ENCODE data around the gene NDST1.

The NDST1 gene

DNA sequence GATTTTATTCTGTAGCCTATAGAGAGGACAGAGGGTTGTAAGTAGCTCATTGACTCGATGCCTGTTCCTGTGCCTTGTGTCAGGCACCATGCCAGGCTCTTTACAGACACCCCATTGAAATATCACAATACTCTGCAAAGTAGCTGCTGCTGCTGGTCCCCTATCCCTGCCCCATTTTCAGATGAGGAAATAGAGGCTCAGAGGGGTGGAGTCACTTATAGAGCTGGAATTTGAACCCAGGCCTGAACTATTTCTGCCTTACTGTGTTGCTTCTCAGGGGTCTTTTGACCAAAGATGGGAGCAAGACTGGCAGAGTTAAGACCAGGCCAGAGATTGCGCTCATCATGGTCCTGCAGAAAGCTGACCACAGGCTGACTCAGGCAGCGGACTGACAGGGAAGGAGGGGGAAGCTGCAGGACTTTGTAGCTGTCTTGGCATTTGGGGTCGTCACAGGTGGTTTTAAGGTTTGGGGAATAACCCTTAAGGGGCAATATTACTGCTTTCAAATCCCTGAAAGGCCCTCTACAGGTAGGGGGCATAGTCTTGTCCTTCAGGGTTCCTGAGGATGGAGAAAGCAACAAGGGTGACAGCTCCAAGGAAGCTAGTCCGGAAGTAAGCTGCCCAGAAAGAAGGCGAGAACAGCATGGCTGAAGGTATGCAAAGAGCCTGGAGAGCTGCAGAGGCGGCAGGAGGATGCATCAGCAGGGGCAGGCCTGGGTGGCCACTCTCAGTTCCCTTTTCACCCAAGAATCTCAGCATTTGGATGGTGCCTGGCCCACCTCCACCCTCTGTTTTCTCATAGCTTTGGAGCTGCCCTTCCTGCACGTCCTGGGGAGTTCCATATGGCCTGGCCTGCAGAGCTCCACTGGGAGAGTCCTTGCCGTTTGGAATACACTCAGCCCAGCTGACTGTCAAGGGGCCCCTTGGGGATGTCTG lies 18.3 kb upstream of the NDST1 start:
- no peak for DNase-seq

DNA sequence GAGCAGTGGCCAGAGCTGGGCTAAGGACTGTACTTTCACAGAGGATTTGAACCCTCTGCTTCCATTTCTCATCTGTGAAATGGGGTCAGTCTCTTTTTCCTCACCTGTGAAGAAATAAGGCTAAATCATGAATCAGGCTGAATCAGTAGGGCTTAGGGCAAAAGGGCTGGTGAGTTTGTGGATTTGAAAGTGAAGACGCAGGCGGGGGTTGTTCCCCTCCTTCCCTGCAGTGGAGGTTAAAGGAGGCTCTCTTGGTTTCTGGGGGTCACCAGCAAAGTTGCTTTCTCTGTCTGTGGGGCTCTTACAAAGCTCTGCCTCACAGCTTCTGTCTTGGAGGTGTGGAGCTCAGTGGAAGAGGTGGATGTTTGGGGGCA lies 17.6 kb upstream of the NDST1 start:
- no peak for DNase-seq

DNA sequence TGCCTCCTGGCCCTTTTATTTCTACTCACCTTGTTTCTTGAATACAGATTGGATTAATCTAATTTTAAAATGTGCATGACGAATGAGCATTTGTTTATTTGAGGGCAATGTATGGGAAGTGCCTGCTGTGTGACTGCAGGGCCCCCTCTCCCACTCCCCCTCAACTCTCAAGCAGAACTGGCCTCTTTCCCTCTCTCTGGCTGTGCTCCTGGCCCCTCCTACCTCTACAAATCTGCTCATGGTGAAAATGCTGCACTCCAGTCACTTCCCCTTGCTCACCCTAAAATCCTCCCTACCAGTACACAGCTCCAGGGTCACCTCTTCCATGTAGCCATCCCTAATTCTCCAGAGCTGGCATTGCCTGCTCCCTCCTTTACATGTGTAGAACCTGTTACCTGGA lies 17.2 kb upstream of the NDST1 start:
- DNase-seq: no peak

DNA sequence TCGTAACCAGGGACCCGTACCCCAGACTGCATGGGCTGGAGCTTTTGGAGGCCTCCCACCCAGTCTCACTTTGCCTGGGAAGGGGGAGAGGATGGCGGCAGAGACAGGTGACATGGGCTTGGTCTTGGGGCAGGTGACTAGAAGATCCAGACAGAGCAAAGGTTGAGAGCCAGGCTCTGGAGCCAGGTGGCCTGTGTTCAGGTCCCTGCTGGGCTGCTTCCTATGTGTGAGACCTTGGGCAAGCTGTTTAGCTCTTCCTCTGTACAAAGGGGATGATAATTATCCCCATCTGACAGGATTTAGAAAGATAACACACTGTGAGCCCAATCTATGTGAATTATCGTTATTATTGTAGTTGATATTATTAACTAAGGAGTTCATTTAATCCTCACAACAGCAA lies 16.1 kb upstream of the NDST1 start:
- DNase-seq: no peak

DNA sequence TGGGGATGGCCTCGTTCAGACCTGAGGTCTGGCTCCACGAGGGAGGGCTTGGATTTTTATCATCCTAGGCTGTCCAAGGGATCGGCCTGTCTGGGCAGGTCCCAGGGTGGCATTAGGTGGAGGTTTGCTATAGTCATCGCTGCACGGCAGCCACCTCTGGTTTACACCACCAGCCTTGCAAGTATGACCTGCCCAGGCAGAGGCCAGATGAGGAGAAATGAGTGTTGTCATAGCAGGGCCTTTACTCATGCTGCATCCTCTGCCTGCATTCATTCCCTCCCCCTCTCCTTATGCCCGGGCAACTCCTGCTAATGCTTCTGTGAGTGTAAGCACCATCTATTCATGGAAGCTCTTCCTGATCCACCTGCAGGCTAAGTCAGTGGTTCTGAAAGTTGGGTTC lies 15.3 kb upstream of the NDST1 start:
- no peak for DNase-seq

DNA sequence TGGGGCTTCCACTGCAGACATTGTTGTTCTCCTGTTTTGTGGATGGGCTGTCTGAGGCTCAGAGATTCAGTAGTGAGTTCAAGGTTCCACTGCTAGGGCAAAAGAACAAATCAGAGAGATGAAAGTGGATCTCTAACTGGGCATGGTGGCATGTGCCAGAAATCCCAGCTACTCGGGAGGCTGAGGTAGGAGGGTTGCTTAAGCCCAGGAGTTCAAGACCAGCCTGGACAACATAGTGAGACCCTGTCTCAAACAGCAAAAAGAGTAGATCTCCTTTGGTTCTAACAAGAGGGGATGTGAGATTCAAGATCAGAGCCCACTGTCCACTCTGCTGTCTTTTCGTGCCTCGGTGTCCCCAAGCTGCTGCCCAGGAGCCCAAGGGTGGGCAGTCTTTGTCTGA lies 11.8 kb upstream of the NDST1 start:
- DNase-seq: no peak

DNA sequence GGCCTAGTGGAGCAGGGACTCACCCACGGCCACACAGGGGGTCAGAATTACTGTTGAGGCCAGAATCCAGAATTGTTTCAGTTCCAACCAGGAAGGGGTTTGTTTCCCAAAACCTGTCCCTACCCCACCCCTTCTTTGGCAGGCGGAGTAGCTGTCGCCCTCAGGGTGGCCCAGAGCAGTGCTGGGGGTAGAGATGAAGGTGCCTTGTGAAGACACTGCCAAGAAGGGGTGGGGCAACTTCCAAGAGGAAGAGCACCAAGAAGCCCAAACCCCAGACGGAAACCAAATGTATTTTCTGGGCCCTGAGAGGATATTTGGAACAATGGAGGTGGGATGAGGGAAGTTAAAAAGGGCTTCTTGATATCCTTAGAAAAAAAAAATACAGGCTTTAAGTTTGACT lies 11.4 kb upstream of the NDST1 start:
- no peak for DNase-seq

DNA sequence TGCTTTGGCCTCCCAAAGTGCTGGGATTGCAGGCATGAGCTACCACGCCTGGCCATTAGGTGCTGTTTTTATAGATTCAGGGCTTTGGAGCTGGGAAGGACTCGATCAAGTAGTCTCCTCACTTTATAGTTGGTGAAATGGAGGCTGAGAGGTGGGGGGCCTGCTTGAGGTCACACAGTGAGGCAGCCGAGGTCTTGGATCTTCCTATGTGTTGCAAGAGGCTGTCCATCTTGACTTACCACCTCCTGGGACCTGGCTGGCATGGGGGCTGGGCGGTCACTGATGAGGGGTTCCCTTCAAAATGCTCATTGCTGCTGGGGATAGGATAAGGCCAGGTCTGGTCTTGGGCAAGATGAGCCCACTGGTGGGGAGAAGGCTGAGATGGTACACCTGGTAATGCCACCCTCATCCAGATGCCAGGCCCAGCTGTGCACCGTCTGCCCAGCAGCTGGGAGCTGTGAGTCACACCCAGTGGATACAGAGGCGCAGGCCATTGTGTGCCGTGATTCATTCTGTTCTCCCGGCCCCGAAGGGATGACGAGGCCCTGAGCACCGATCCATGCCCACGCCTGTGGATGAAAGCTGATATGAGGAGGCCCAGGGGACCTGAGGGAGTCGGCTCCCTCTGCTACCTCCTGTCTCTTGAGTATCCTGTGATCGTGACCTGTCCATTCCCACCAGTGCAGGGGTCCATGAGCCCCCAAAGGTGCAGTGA lies 10.5 kb upstream of the NDST1 start:
- no peak for DNase-seq

DNA sequence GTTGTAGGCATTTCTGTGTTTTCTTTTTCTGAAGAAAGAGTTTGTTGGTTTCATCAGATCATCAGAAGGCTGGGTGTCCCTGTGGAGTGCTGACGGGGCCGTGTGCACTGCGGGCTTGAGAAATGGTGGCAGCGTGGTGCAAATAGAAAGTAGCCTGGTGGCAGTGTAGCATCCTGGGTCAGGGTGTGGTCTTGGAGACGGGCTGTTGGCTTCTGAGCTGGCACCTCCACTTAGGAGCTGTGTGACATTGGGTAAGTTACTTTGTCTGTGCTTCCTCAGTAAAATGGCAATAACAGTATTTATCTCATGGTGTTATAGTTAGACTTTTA lies 10.0 kb upstream of the NDST1 start:
- DNase-seq: no peak

DNA sequence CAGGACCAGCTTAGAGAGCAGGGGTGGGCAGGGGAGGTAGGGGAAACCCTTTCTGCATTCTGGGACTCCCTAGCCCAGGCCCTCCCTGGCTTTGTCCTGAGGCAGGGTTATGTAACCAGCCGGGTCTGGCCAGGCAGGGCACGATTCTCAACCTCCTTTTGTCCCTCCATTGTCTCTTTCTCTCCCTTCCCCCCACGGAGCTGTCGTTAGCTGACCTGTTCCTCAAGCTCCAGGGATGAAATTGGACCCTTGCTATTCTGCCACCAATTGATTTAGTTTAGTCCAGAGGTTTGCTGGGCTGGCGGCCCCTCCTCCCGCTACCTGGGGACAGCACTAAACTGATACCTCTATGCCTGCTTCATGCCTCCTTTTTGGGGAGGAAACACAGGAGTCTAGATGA lies 9.4 kb upstream of the NDST1 start:
- DNase-seq: no peak

DNA sequence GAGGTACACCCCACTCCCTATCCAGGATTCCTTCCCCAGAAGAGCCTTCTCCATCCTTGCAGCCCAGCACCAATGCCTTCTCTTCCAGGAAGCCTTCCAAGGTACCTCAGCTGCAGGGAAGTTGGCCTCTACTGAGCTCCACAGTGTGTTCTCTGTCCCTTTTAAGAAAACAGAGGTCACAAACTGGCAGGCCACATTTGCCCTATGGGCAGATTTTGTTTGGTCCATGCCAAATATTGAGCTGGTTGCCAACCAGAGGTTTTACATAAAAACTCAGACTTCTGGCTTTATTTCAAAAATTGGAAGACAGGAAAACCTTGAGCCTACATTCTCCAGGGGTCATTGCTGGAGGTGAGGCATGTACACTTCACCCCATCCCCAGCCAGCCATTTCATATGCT lies 9.0 kb upstream of the NDST1 start:
- no peak for DNase-seq

DNA sequence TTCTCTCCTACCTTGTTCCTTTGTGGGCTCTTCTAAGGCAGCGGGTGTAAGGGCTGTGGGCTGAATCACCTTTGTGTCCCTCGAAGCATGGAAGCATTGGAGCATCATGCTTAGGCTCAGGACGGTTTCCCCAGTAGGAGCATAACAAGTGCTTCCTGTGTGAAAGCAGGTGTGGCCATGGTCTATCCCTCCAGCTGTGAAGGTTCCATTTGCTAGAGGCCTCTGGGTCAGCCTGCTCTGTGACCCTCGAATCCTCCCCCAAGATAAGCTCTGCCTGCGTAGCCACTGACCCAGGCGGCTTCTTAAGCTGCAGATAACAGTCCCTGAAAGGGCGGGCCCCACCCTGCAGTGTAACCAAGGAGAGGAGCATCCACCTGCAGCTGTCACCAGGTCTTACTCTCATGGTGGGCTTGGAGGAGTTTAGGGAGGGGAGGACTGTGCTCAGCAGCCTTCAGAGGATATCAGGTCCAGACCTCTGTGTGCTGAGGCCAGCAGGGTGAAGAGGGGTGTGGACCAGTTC lies 8.4 kb upstream of the NDST1 start:
- no peak for DNase-seq

DNA sequence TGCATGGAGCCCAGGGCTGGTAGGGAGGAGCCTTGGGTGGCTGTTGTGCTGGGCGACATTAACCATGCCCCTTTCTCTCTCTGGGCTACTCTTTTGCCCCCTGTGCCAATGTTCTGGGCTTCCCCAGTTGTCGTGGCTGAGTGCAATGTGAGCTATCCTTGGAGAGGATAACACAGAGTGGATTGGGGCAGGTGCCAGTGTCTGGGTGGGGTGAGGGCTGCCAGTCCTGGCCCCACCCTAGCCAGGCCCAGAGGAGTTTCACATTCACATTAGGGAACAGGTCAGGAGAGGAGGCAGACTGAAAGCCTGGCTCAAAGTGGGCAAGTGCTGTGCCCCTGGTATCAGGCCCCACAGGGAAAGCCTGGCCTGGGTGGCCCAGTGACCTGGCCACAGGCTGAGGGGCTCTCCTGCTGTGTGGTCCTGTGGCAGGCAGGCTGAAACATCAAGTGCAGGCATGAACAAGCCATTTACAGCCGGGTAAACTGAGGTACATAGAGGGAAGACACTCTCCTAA lies 7.5 kb upstream of the NDST1 start:
- DNase-seq: no peak

DNA sequence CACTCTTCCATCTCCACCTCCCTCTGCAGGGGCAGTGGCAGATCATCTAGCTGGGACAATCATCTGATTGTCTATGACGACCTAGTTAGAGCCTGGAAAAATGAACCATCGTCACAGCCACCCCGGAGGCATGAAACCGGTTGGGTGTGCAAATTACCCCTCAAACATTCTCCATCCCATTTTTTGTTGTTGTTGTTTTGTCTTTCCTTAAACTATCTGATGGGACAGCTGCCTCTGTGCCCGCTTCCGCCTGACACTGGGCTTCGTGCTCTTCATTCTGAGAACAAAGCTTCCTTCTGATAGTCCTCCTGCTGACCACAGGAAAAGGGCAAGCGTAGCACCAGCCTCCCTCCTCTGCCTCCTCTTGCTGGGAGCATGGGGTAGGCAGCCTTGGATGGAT lies 7.0 kb upstream of the NDST1 start:
- DNase-seq: no peak

DNA sequence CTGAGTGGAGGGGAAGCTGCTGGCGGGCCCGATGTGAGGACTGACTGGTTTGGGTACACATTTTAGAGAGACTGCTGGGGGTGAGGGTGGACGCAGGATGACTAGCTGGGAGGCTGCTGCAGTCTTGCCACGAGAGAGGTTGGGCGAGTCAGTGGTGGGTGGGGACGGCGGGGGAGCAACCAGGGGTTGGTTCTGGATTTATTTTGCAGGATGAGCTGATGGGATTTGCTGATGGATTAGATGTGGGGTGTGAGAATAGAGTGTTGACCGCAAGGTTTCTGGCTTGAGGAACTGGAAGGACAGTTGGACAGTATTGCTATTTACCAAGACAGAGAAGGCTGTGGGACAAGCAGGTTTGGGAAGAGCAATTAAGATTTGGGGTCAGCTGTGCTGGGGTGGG lies 5.8 kb upstream of the NDST1 start:
- no peak for DNase-seq

DNA sequence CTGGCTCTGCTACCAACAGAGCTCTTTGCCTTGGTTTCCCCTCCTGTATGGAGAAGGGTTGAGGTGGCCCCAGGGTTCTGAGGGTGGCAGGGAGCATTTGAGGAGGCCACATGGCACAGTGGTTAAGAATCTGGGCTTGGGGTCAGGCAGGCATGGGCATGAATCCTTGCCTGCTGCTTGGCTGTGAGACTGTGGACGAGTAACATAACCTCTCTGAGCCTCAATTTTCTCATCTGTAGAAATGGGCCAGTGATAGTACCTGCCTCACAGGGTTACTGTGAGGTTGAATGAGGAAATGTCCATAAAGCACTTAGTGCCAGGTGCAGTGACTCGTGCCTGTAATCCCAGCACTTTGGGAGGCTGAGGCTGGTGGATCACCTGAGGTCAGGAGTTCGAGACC lies 5.1 kb upstream of the NDST1 start:
- no peak for DNase-seq

DNA sequence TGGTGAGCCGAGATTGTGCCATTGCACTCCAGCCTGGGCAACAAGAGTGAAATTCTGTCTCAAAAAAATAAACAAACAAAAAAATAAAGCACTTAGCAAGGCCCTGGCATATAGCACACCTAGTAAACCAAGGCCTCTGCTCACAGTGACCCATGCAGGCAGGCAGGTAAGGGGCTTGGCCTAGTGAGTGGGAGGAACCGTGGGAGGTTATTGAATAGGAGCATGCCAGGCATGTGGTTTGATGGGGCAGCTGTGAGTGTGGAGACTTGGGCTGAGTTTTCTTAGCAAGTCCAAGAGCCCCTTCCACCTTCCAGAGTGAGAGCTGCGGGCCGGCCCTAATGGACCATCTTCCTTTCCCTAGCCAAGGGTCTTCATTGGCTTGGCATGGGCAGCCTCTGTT lies 4.5 kb upstream of the NDST1 start:
- DNase-seq: no peak

DNA sequence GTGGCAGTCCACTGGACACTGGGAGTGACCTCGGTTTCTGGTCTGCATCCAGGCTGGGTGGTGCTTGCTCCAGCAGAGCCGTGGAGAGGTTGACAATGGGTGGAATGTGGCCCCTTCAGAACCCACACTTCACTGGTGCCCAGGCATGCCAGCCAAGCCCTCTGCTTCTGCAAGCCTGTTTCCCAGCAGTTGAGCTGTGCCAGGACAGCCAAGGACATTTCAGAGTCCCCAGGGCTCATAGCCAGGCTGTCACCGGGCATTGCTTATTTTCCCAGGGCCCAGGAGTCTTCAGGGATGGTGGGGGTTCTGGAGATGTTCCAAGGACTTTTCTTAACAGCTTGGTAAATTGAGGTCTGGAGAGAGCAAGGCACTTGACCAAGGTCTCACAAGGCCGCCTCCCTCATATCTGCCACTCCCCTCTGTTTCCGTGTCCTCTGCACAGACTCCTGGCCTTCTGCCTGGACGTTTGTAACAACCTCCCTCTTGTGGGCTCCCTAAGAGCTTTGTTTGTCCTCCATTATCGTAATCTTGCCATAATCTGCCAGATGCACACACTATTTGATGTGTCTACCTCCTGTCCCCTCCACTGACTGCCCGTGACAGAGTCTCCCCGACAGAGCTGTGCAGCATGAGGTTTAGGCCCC lies 3.8 kb upstream of the NDST1 start:
- no peak for DNase-seq

DNA sequence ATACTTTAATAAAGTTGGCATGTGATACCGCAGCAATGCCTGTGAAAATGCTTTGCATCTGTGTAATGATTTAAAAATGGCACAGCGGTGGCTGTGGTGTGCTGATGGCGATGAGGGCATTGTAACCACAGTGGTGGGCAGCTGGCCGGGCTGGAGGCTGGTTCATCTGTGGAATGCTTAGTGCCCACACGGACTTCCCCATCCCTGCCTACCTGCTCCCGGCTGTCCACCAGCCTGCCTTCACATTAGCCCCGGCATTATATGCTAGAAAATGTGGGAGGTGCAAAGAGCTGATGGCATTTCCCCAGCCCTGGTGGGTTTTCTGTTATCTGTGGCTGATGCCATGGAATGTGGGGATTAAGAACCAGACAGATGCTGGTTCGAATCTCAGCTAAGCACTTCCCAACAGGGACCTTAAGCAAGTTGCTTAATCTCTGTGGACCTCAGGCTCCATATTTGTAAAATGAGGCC lies 2.9 kb upstream of the NDST1 start:
- no peak for DNase-seq

DNA sequence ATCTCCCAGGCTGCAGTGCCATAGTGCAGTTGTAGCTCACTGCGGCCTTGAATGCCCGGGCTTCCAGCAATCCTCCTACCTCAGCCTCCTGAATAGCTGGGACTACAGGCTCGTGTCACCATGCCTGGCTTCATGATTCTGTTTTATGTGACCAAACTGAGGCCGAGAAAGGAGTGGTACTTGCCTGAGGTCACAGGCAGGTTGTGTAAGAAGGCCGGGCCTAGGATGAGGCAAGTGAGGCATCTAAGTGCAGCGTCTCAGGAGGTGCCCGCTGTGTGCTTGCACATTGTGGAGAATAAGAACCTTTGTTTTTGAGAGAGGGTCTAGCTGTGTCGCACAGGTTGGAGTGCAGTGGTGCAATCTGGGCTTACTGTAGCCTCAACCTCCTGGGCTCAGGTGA lies 2.1 kb upstream of the NDST1 start:
- DNase-seq: no peak

DNA sequence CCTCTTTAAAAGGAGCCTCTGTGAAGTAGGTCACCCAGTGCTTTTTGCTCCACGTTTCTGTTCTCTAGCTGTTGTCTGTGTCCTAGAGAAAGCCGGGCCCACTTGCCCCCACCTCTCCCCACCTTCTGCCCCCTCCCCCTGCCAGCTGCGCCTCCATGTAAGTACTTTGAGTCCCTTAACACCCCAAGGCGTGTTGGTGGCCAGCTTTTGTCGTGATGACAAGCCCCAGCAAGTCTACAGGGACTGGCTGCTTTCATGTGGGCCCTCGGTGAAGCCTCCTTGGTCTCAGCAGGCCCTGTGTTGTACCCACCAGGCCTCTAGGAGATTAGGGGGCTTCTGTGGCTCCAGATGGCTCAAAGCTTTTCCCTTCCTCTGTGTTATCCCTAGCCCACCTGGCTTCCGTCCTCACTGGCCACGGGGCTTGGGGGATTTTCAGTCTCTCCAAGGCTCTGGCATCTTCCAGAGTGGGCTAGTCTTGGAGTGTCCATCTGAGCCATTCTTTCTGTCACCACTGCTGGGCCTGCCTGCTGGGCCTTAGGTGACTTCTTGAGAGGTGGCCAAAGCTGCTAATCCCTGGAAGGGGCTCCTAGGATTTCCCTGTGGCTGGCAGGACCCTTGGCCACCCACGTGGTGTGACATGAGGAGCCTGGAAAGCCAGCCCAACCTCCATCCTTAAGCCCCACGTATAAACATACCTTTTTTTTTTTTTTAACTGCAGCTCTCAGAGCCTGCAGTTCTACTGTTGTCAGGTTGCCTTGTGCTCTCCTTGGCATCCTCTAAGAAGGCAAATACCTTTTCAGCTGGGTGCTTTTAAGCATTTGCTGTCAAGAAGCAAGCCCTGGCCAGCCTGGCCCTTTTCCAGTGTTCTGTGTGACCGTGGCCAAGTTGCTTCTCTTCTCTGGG lies 1.1 kb upstream of the NDST1 start:
- no peak for DNase-seq

DNA sequence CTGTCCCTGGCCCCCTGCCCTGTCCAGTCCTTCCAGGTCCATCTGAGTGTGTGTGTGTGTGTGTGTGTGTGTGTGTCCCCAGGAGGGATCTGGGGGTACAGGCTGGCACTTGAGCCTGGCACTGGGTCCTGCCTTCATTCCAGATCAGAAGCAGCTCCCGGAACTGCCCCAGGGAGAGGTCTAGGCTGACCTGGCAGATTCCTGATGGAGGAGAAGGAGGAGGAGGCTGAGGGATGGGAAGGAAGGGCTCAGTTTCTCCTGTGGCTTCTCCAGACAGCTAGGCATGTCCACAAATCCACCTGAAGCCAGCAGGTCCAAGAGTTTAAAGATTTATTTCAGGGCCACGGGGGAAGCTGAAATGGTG lies 328 bp downstream of the NDST1 start:
- no peak for DNase-seq

DNA sequence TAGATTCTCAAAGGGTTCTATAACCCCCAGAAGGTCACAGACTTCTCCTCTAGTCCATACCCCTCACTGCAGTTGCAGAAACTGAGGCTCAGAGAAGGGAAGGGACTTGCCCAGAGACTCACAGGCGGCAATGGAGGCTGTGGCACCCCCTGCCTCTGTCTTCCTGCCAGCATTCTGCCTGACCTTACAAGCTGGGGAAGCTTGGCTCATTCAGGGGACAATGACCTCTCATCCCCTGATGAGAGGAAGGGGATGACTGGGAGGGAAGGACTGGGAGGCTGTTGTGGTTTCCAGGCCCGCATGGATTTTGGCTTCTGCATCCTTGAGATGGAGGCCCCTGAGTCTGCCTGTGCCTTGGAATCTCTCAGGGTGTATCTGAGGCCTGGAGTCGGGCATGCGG lies 897 bp downstream of the NDST1 start:
- no peak for DNase-seq
